Endothelial cell of umbilical vein (primary cell): Measurements from ENCODE around the gene LIN7A.

ENCODE experiments used
- CTCF ChIP-seq, 2 donors: IDR thresholded peaks; 1 replicate in 1 of 2; 2 replicates in 1 of 2; pipeline ENCODE4 v1.5.1; 2011; ENCODE audit warnings: low read length in 2 of 2, mild to moderate bottlenecking in 2 of 2, moderate library complexity in 2 of 2, control low read depth in 1 of 2, inconsistent platforms in 1 of 2, low read depth in 1 of 2; ENCODE audit not compliant: insufficient read depth in 1 of 2; ENCODE audit errors: extremely low read depth in 1 of 2
- EZH2 ChIP-seq: IDR thresholded peaks from 2 replicates; pipeline ENCODE4 v1.6.1; 2012; ENCODE audit warnings: borderline replicate concordance, low read depth, mild to moderate bottlenecking, moderate library complexity, low read length, inconsistent platforms; ENCODE audit not compliant: severe bottlenecking
- FOS ChIP-seq: IDR thresholded peaks from 2 replicates; pipeline ENCODE4 v1.6.1; 2011; ENCODE audit warnings: mild to moderate bottlenecking, low read length, moderate library complexity, borderline replicate concordance; ENCODE audit not compliant: insufficient read depth
- GATA2 ChIP-seq: IDR thresholded peaks from 2 replicates; pipeline ENCODE4 v1.7.0; 2011; ENCODE audit warnings: low read depth, mild to moderate bottlenecking, moderate library complexity, mixed read lengths, low read length; ENCODE audit not compliant: insufficient read length, insufficient read depth
- MYC ChIP-seq: IDR thresholded peaks from one replicate; pipeline ENCODE4 v1.6.1; 2011; ENCODE audit warnings: mild to moderate bottlenecking, low read depth, low read length
- POLR2A ChIP-seq: IDR thresholded peaks from 2 replicates; pipeline ENCODE4 v1.6.1; 2012; ENCODE audit warnings: low read depth, mild to moderate bottlenecking, control low read depth, low read length
- POLR2AphosphoS5 ChIP-seq: IDR thresholded peaks from 2 replicates; pipeline ENCODE4 v1.6.1; 2012; ENCODE audit warnings: low read depth, mild to moderate bottlenecking, control low read depth, low read length, moderate library complexity; ENCODE audit not compliant: insufficient read depth
- TF ChIP-seq, protein P1 (sequence below): IDR thresholded peaks from 2 replicates; pipeline ENCODE4 v1.6.1; 2011; ENCODE audit not compliant: insufficient read depth, insufficient read length

GRCh38 chr12:80946591-80946990 is 8.9 kb upstream of the LIN7A start:
- TF ChIP-seq POLR2A (no peak), FOS (no peak), CTCF (IDR thresholded peaks at IDR 0.05; ENCODE audit: extremely low read depth in 1 of 2, insufficient read depth in 1 of 2, low read depth in 1 of 2, low read length in 2 of 2) (no peak), EZH2 (no peak), POLR2AphosphoS5 (no peak), MYC (no peak), GATA2 (no peak)
- TF ChIP-seq, protein P1, sequence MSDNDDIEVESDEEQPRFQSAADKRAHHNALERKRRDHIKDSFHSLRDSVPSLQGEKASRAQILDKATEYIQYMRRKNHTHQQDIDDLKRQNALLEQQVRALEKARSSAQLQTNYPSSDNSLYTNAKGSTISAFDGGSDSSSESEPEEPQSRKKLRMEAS = no peak
